ENCODE data around the gene PXK.
A peak's percentile ranks its signal among the peaks of the same experiment; 100 is the strongest.

PXK gene

DNA sequence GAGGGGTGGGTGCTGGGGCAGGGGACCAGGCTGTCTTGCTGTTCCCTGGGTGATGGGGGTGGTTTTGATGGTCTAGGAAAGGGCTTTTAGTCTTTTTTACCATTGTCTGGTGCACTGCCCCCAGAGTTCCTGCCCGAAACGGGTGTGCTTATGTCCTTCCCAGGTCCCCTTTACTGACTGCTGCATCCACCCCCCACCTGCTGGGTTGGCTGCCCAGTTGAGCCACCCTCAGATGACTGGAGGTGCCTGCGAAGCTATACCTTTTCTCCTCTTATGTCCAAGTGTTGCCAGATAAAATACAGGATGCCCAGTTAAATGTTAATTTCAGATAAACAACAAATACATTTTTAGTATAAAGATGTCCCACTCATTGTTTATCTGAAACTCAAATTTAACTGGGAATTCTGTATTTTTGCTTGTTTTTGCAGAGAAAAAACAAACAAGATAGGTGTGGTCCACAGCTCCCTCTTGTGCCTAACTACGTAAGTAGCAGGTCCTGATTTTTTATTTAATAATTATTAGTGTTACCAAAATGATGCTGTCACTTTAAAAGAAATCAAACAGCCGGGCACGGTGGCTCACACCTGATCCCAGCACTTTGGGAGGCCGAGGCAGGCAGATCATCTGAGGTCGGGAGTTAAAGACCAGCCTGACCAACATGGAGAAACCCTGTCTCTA, 32.7 kb upstream of the PXK start:
- no peak for TF ChIP-seq POLR2A (IDR thresholded peaks at IDR 0.05; ENCODE audit: extremely low read depth, insufficient read length)
- TF ChIP-seq MYC (IDR thresholded peaks at IDR 0.05; ENCODE audit: low read depth, low read length) = no peak
- TF ChIP-seq, protein P1, sequence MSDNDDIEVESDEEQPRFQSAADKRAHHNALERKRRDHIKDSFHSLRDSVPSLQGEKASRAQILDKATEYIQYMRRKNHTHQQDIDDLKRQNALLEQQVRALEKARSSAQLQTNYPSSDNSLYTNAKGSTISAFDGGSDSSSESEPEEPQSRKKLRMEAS (IDR thresholded peaks at IDR 0.05; ENCODE audit: low read depth, low read length) = no peak
- TF ChIP-seq, protein P2, sequence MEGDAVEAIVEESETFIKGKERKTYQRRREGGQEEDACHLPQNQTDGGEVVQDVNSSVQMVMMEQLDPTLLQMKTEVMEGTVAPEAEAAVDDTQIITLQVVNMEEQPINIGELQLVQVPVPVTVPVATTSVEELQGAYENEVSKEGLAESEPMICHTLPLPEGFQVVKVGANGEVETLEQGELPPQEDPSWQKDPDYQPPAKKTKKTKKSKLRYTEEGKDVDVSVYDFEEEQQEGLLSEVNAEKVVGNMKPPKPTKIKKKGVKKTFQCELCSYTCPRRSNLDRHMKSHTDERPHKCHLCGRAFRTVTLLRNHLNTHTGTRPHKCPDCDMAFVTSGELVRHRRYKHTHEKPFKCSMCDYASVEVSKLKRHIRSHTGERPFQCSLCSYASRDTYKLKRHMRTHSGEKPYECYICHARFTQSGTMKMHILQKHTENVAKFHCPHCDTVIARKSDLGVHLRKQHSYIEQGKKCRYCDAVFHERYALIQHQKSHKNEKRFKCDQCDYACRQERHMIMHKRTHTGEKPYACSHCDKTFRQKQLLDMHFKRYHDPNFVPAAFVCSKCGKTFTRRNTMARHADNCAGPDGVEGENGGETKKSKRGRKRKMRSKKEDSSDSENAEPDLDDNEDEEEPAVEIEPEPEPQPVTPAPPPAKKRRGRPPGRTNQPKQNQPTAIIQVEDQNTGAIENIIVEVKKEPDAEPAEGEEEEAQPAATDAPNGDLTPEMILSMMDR (IDR thresholded peaks at IDR 0.05; ENCODE audit: low read depth, low read length) = no peak
- peak; percentile 23 for DNase-seq (ENCODE audit: low read depth)
- no peak overlapping the region for H3K4me3 ChIP-seq (ENCODE audit: low read depth, low read length)

DNA sequence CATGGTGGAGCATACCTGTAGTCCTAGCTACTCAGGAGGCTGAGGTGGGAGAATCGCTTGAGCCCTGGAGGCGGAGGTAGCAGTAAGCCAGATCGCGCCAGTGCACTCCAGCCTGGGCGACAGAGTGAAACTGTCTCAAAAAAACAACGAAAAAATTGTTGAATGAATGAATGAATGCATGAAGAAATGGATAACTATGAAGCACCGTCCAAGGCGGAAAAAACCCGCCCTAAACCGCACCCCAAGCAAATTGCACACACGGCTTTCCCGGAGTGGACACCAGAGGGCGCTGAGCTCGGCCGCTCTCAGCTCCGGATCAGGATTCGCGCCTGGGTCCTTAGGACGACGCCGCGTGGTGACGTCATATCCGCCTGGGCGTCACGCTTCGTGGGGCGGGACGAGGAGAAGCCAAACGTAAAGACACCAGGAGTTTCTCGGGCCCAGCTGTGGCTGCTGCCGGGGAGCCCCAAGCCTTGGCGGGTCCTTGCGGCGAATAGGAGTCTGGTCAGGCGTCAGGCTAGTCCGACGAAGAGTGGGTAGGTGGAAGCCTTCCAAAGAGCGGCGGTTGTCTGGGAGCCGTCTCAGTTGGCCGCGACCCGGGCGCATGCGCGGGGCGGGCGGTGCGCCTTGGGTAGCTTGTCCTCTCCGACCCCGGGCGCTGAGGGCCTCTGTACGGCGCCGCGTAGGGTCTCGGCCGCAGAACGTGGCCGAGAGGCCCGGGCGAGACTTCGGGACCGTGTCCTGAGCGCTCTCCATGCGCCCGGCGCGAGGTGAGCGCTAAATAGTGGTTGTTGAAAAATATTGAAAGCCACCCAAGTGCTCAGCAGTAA, 26.6 kb upstream of the PXK start, which contains the start of the genes HTD2 and RPP14:
Gene HTD2 (plus strand): TSS at position 639 of the 830 bp plus-strand sequence. CDS start 11,094 bp downstream, outside the sequence.
Gene RPP14 (plus strand): TSS at position 364 of the 830 bp plus-strand sequence. CDS start 4,085 bp downstream, outside the sequence.
- H3K4me3 ChIP-seq (ENCODE audit: low read depth, low read length) = peak within 1 kb of the TSS; percentile 99
- DNase-seq (ENCODE audit: low read depth) = peak; percentile 98
- TF ChIP-seq POLR2A (IDR thresholded peaks at IDR 0.05; ENCODE audit: extremely low read depth, insufficient read length) = peak; percentile 81
- TF ChIP-seq, protein P1 (IDR thresholded peaks at IDR 0.05; ENCODE audit: low read depth, low read length) = peak; percentile 75; the same call in 1 of the 2 replicates
- TF ChIP-seq MYC (IDR thresholded peaks at IDR 0.05; ENCODE audit: low read depth, low read length) = 0 out of 2 replicates have a peak, but pooled peaks have one; percentile 7
- TF ChIP-seq, protein P2 (IDR thresholded peaks at IDR 0.05; ENCODE audit: low read depth, low read length) = peak; percentile 80

GRCh38 chr3:58307639-58308215, 25.0 kb upstream of the PXK start:
- DNase-seq (ENCODE audit: low read depth) = peak; percentile 66
- H3K4me3 ChIP-seq (ENCODE audit: low read depth, low read length) = peak overlapping the region; percentile 99
- no peak for TF ChIP-seq POLR2A (IDR thresholded peaks at IDR 0.05; ENCODE audit: extremely low read depth, insufficient read length)
- no peak for TF ChIP-seq MYC (IDR thresholded peaks at IDR 0.05; ENCODE audit: low read depth, low read length)
- TF ChIP-seq, protein P1 (IDR thresholded peaks at IDR 0.05; ENCODE audit: low read depth, low read length) = no peak
- TF ChIP-seq, protein P2 (IDR thresholded peaks at IDR 0.05; ENCODE audit: low read depth, low read length) = peak; percentile 17

DNA sequence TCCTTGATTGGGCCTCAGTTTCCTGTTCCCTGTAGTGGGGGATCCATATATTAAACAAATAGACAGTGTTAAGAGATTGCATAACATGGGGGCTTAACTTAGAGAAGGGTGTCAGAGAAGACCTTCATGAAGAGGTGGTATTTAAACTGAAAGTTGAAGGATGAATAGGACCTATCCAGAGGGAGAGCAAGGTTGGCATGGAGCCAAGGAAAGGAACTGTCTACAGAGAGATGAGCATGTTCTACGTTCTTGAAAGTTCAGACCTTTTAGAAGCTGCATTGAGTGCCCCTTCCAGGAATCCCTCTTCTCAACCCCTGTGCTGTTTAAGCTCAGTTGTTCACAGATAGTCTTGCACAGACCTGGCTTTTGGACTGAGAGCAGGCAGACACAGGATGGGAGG, 24.0 kb upstream of the PXK start:
- no peak for DNase-seq (ENCODE audit: low read depth)
- peak overlapping the region; percentile 9 for H3K4me3 ChIP-seq (ENCODE audit: low read depth, low read length)
- TF ChIP-seq, protein P2 (IDR thresholded peaks at IDR 0.05; ENCODE audit: low read depth, low read length) = no peak
- TF ChIP-seq, protein P1 (IDR thresholded peaks at IDR 0.05; ENCODE audit: low read depth, low read length) = no peak
- TF ChIP-seq MYC (IDR thresholded peaks at IDR 0.05; ENCODE audit: low read depth, low read length) (no peak), POLR2A (IDR thresholded peaks at IDR 0.05; ENCODE audit: extremely low read depth, insufficient read length) (no peak)

- no peak for DNase-seq (ENCODE audit: low read depth)
- TF ChIP-seq, protein P2 (IDR thresholded peaks at IDR 0.05; ENCODE audit: low read depth, low read length) = no peak
- TF ChIP-seq MYC (IDR thresholded peaks at IDR 0.05; ENCODE audit: low read depth, low read length) = no peak
- TF ChIP-seq POLR2A (IDR thresholded peaks at IDR 0.05; ENCODE audit: extremely low read depth, insufficient read length) = no peak
- TF ChIP-seq, protein P1 (IDR thresholded peaks at IDR 0.05; ENCODE audit: low read depth, low read length) = no peak
- no peak overlapping the region for H3K4me3 ChIP-seq (ENCODE audit: low read depth, low read length)
Observed at GRCh38 chr3:58317811-58318210, 14.9 kb upstream of the PXK start.
